Adrenal gland (tissue), 5 donors: ENCODE data around the gene ACAD9.

Experiments used
- CTCF ChIP-seq, 6 experiments: fragments of 450-650 bp in 4 of 6; fragments of 200-600 bp in 2 of 6; sonication (generic) in 1 of 6; IDR thresholded peaks; 1 replicate in 5 of 6; 2 replicates in 1 of 6; pipeline versions ENCODE4 v1.5.1 to v1.8.0; 2016 to 2021; ENCODE audit warnings: antibody characterized with exemption in 6 of 6, mild to moderate bottlenecking in 2 of 6, moderate library complexity in 1 of 6
- POLR2A ChIP-seq, 2 donors: fragments of 450-650 bp; IDR thresholded peaks; one replicate each; pipeline ENCODE4 v1.6.1; 2017; ENCODE audit warnings: antibody characterized with exemption in 2 of 2, mild to moderate bottlenecking in 2 of 2, moderate library complexity in 1 of 2
- donor health status: DM: no; HTN: no; CAD: no.

- TF ChIP-seq CTCF (IDR thresholded peaks at IDR 0.05) (no peak), POLR2A (IDR thresholded peaks at IDR 0.05) (no peak)
Observed at GRCh38 chr3:128932516-128933212, 53.2 kb downstream of the ACAD9 start.
